C4-2B (cell line): Measurements from ENCODE around the gene TANC1.

Source experiments
- ZFX ChIP-seq: fragments of 450-650 bp; IDR thresholded peaks from 2 replicates; pipeline ENCODE4 v1.6.1; 2017
- TF ChIP-seq, protein P1 (sequence below): fragments of 450-650 bp; conservative IDR thresholded peaks from 2 replicates; pipeline ENCODE4 v1.5.1; 2017; ENCODE audit warnings: mild to moderate bottlenecking

- TF ChIP-seq, protein P1, sequence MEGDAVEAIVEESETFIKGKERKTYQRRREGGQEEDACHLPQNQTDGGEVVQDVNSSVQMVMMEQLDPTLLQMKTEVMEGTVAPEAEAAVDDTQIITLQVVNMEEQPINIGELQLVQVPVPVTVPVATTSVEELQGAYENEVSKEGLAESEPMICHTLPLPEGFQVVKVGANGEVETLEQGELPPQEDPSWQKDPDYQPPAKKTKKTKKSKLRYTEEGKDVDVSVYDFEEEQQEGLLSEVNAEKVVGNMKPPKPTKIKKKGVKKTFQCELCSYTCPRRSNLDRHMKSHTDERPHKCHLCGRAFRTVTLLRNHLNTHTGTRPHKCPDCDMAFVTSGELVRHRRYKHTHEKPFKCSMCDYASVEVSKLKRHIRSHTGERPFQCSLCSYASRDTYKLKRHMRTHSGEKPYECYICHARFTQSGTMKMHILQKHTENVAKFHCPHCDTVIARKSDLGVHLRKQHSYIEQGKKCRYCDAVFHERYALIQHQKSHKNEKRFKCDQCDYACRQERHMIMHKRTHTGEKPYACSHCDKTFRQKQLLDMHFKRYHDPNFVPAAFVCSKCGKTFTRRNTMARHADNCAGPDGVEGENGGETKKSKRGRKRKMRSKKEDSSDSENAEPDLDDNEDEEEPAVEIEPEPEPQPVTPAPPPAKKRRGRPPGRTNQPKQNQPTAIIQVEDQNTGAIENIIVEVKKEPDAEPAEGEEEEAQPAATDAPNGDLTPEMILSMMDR = no peak
- TF ChIP-seq ZFX = no peak
These were observed 15.0 kb upstream of the TANC1 start for GRCh38 chr2:158953454-158953853.
